ENCODE measurements around the gene GRIN2A. TPM values are rescaled to one million over a fixed set of nuclear protein-coding genes. Genes with fewer than 3 reads are reported as not detected.

The GRIN2A gene
- total and polyA plus RNA-seq, 8 donors = 0.06 to 9.8 (median 0.86) TPM

DNA sequence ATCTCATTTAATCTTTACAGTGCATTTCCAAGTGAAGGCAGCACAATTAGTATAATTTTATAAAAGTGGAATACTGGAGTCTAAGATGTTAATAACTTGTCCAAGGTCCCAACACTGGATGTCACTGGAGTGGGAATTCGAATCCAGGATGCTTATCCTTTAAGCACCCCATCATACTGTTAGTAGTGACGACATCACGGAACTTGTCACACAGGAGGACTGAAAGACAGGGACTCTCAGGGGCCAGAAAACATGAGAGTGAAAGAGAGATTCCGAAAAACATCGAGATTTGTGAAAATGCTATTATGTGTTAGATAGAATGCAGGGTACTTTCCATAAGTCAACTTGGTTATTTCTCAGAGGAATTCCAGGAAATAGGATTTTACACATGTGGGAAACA, 374.0 kb downstream of the GRIN2A start:
- WGBS, 5 donors = 81 to 90% (median 89%) methylated on average over 5 of the region's 5 CpGs
- TF ChIP-seq EP300 (IDR thresholded peaks at IDR 0.05) (no peak), POLR2AphosphoS5 (IDR thresholded peaks at IDR 0.05) (no peak), POLR2A (IDR thresholded peaks at IDR 0.05) (no peak)
- TF ChIP-seq, protein P1, sequence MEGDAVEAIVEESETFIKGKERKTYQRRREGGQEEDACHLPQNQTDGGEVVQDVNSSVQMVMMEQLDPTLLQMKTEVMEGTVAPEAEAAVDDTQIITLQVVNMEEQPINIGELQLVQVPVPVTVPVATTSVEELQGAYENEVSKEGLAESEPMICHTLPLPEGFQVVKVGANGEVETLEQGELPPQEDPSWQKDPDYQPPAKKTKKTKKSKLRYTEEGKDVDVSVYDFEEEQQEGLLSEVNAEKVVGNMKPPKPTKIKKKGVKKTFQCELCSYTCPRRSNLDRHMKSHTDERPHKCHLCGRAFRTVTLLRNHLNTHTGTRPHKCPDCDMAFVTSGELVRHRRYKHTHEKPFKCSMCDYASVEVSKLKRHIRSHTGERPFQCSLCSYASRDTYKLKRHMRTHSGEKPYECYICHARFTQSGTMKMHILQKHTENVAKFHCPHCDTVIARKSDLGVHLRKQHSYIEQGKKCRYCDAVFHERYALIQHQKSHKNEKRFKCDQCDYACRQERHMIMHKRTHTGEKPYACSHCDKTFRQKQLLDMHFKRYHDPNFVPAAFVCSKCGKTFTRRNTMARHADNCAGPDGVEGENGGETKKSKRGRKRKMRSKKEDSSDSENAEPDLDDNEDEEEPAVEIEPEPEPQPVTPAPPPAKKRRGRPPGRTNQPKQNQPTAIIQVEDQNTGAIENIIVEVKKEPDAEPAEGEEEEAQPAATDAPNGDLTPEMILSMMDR (IDR thresholded peaks at IDR 0.05) = no peak
- Histone ChIP-seq H3K4me3 (no peak overlapping the region), H3K27me3 (no peaks in the 10 kb centered on the region), H3K27ac (no peak overlapping the region), H3K4me1 (no peaks in the 10 kb centered on the region), H3K9me3 (no peaks in the 10 kb centered on the region), H3K36me3 (no peaks in the 10 kb centered on the region)
- no peak for DNase-seq
- intact Hi-C loops (cut with DNase I; ENCODE audit: low total_unique reads) = no loop called here

DNA sequence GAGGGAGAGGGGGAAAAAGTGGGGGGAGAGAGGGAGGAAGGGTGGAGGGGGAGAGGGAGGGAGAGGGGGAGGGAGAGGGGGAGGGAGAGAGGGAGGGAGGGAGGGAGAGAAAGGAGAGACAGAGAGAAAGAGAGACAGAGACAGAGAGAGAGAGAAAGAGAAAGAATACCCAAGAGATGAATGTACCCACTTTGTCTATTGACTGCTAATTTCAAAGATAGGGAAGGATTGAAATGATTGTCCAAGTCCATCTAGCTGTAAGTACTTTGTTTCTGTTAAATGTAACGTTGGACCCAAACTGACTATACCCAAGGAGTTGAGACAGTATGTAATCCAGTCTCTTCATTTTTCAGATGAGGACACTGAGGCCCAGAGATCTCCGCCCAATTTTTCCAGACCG, 374.9 kb downstream of the GRIN2A start:
- no peak for DNase-seq
- Histone ChIP-seq H3K9me3 (no peaks in the 10 kb centered on the region), H3K27ac (no peak overlapping the region), H3K27me3 (no peaks in the 10 kb centered on the region), H3K36me3 (no peaks in the 10 kb centered on the region), H3K4me1 (no peaks in the 10 kb centered on the region), H3K4me3 (no peak overlapping the region)
- intact Hi-C loops (cut with DNase I; ENCODE audit: low total_unique reads) = no loop called here
- WGBS, 5 donors = 83 to 94% (median 88%) methylated on average over 3 of the region's 3 CpGs
- TF ChIP-seq POLR2A (IDR thresholded peaks at IDR 0.05) (no peak), EP300 (IDR thresholded peaks at IDR 0.05) (no peak), POLR2AphosphoS5 (IDR thresholded peaks at IDR 0.05) (no peak)
- TF ChIP-seq, protein P1 (IDR thresholded peaks at IDR 0.05) = no peak

DNA sequence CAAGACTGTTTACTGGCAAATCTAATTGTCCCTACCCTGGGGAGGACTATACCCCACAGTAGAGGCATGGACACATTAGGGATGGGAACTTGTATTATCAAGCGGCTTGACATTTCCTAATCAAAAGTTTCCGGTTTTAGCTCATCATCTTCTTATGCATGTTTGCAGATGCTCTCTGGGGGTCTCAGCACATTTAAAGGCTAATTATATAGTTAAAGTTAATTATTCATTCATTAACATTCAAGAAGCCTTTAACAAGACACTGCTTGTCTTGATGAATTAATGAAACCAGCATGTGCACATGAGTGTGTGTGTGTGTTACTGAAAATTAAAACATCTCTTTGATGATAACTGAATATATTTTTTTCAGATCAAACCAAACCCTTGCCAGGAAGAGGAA, 377.1 kb downstream of the GRIN2A start:
- 88 to 97% (median 92%) methylated on average over 2 of the region's 2 CpGs for WGBS, 5 donors
- H3K36me3 ChIP-seq = no peaks in the 10 kb centered on the region
- no peak for DNase-seq
- no peak overlapping the region for H3K27ac ChIP-seq
- H3K9me3 ChIP-seq = no peaks in the 10 kb centered on the region
- no peaks in the 10 kb centered on the region for H3K4me1 ChIP-seq
- H3K27me3 ChIP-seq = no peaks in the 10 kb centered on the region
- intact Hi-C loops (cut with DNase I; ENCODE audit: low total_unique reads) = no loop called here
- no peak overlapping the region for H3K4me3 ChIP-seq
- TF ChIP-seq POLR2AphosphoS5 (IDR thresholded peaks at IDR 0.05) = no peak
- TF ChIP-seq, protein P1 (IDR thresholded peaks at IDR 0.05) = no peak
- no peak for TF ChIP-seq POLR2A (IDR thresholded peaks at IDR 0.05)
- no peak for TF ChIP-seq EP300 (IDR thresholded peaks at IDR 0.05)

GRCh38 chr16:9802160-9802559, 380.1 kb downstream of the GRIN2A start:
- DNase-seq = no peak

More at GRCh38 chr16:9802160-9802559, 380.1 kb downstream of the GRIN2A start:
- H3K27me3 ChIP-seq = no peaks in the 10 kb centered on the region
- H3K36me3 ChIP-seq = no peaks in the 10 kb centered on the region
- no peaks in the 10 kb centered on the region for H3K4me1 ChIP-seq
- no peak overlapping the region for H3K4me3 ChIP-seq
- intact Hi-C loops (cut with DNase I; ENCODE audit: low total_unique reads) = no loop called here
- no peak for TF ChIP-seq POLR2A (IDR thresholded peaks at IDR 0.05)
- TF ChIP-seq, protein P1 (IDR thresholded peaks at IDR 0.05) = no peak
- WGBS, 5 donors = 84 to 96% (median 89%) methylated on average over 1 of the region's 1 CpG
- no peaks in the 10 kb centered on the region for H3K9me3 ChIP-seq
- no peak overlapping the region for H3K27ac ChIP-seq
